Hematopoietic multipotent progenitor cell treated with erythropoietin and hydrocortisone succinate and interleukin-3 and kit ligand, for 4 days (in vitro differentiated cells): ENCODE measurements around the gene HEXIM1.
A peak's percentile ranks its signal among the peaks of the same experiment; 100 is the strongest.

Experiments
- DNase-seq: peaks from one replicate; pipeline ENCODE4 v3.0.0-alpha.2; 2015

The HEXIM1 gene

GRCh38 chr17:45130681-45131615, 17.3 kb upstream of the HEXIM1 start:
- no peak for DNase-seq

- DNase-seq = peak; percentile 63
Observed at GRCh38 chr17:45131616-45132319, 16.5 kb upstream of the HEXIM1 start.

- no peak for DNase-seq
Observed at GRCh38 chr17:45132320-45132571, 16.0 kb upstream of the HEXIM1 start, which contains the start of gene PLCD3. TSS of gene PLCD3 (minus strand) at chr17:45132515. CDS start at chr17:45132410, 105 bp downstream.

GRCh38 chr17:45132572-45133463, 15.5 kb upstream of the HEXIM1 start:
- DNase-seq = peak; percentile 90

- DNase-seq = peak; percentile 99
Observed at GRCh38 chr17:45135192-45135977, 12.9 kb upstream of the HEXIM1 start, which contains the start of gene ACBD4. TSS of gene ACBD4 (plus strand) at chr17:45135687. CDS start at chr17:45136145, 458 bp downstream.

GRCh38 chr17:45135978-45136791, 12.1 kb upstream of the HEXIM1 start:
- no peak for DNase-seq

- DNase-seq = no peak
Observed at GRCh38 chr17:45136846-45137560, 11.3 kb upstream of the HEXIM1 start.

- DNase-seq = no peak
Observed at GRCh38 chr17:45137561-45138305, 10.5 kb upstream of the HEXIM1 start.

GRCh38 chr17:45138911-45139532, 9.3 kb upstream of the HEXIM1 start:
- DNase-seq = no peak

GRCh38 chr17:45139533-45139920, 8.7 kb upstream of the HEXIM1 start:
- no peak for DNase-seq

- DNase-seq = no peak
Observed at GRCh38 chr17:45143094-45143670, 5.1 kb upstream of the HEXIM1 start.

GRCh38 chr17:45143767-45144198, 4.5 kb upstream of the HEXIM1 start:
- DNase-seq = peak; percentile 60

- peak; percentile 70 for DNase-seq
Observed at GRCh38 chr17:45144199-45145034, 3.9 kb upstream of the HEXIM1 start.

GRCh38 chr17:45145035-45145389, 3.3 kb upstream of the HEXIM1 start:
- DNase-seq = no peak

GRCh38 chr17:45146166-45146565, 2.1 kb upstream of the HEXIM1 start:
- DNase-seq = no peak

- no peak for DNase-seq
Observed at GRCh38 chr17:45146592-45146889, 1.7 kb upstream of the HEXIM1 start.

- peak; percentile 90 for DNase-seq
Observed at GRCh38 chr17:45146890-45147580, 1.2 kb upstream of the HEXIM1 start.
